ENCODE measurements around the gene TLX1.
"Not testable (repeated sequence)": the region's sequence is repeated elsewhere in the genome, so short reads cannot be mapped to it uniquely, and the experiment has no call there.

Gene TLX1

GRCh38 chr10:101154506-101154905 is 23.4 kb downstream of the TLX1 start:
- DNase-seq: not testable (repeated sequence)

DNA sequence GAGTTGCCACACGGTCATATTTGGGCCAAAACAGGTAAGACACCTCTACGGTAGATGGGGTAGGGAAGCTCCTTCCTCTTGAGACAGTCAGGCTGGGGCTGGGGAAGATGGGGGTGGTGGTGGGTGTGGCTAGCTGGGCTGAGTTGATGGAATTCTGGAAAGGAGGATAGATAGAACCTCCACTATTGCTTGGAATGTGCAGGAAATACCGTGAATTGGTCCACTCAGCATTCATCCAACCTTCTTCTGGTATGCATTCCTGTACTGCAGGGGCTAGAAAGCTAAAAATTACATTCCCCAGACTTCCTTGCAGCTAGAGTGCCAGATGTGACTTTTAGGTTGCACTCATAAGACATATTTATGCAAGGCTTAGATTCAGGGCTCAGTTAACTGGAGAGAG is 24.8 kb downstream of the TLX1 start:
- no peak for DNase-seq

DNA sequence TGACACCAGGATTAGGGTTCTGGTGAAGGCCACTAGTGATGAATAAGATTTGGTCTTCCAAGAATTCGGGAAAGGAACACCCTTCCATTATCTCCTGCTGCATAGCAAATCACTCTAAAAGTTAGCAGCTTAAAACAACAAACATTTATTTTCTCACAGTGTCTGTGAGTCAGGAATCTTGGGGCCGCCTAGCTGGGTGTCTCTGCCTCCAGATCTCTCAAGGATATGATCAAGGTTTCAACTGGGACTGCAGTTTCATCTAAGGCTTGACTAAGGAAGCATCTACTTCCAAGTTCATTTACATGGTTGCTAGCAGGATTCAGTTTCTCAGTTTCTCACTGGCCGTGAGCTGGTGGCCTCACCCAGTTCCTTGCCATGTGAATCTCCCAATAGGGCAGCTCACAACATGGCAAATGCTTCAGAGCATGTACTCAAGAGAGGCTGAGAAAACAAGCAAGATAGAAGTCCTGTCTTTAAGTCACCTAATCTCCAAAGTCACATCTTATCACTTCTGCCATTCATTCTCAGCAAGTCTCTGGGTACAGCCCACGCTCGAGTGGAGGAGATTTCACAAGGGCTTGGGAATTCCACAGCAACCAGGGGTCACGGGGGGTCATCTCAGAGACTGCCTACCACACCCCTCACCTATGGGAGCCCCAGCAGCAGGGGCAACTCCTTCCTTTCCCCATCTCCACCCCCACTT is 26.8 kb downstream of the TLX1 start:
- peak; percentile 58 for DNase-seq

GRCh38 chr10:101158459-101159058 is 27.5 kb downstream of the TLX1 start:
- peak; percentile 22 for DNase-seq

GRCh38 chr10:101161494-101162299 is 30.6 kb downstream of the TLX1 start:
- peak; percentile 84 for DNase-seq

DNA sequence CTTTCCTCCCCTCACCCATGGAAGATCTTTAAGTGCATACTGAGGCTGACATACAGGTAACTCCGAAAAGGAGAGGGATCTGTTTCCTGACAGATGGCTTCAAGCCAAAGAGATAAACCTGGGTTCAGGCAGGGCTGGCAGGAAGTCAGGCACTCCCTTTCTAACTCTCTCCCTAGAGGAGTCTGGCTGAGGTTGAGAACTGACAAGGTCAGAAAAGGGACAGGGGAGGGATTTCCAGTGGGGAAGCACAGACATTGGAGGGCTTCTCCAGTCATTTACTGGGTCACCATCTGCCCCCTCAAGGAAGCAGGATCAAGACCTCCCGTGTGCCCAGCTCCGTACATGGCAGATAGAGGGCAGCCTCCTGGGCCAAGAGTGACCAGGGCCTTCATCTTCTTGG is 31.6 kb downstream of the TLX1 start:
- no peak for DNase-seq

DNA sequence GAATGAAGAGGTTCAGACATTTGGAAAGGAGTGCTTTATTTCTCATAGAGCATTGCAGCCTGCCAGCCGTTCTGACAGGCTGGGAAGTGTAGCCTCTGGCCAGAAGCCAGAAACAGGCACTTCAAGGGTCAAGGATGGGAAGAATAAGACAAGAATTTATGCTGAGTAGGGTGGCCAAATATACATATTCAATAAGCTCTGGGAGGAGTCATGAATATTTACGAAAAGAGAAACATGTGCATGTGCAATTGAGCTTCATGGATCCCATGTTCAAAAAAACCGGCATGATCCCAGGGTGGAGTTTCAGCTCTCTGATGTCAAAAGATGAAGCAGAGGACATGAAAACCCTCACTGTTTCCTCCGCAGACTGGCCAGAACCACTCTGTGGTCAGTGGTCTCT is 32.9 kb downstream of the TLX1 start:
- DNase-seq: peak; percentile 55

DNA sequence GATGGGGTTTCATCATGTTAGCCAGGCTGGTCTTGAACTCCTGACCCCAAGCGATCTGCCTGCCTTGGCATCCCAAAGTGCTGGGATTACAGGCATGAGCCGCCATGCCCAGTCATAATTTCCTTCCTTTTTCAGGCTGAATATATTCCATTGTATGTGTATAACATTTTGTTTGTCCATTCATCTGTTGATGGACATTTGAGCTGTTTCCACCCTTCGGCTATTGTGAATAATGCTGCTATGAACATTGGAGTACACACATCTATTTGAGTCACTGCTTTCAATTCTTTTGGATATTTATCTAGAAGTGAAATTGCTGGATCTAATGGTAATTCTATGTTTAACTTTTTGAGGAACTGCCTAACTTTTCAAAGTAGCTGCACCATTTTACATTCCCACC is 34.6 kb downstream of the TLX1 start:
- DNase-seq: no peak

- DNase-seq: no peak
These were observed 35.3 kb downstream of the TLX1 start for GRCh38 chr10:101166430-101166829.

DNA sequence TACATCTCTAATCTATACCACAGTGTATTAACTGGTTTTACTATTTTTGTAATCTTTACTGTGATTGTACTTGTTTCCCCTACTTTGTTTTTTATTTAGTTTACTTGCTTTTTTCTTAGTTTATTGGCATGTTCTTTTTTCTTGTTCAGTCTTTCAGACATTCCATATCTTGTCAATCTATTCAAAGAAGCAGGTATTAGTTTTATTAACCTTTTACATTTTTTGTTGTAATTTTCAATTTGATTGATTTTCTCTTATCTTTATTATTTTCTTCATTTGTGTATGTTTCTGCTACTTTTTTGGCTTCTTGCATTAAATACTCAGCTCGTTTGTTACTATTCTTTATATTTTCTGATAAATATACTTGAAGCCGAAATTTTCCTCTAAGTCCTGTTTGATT is 41.6 kb downstream of the TLX1 start:
- no peak for DNase-seq

DNA sequence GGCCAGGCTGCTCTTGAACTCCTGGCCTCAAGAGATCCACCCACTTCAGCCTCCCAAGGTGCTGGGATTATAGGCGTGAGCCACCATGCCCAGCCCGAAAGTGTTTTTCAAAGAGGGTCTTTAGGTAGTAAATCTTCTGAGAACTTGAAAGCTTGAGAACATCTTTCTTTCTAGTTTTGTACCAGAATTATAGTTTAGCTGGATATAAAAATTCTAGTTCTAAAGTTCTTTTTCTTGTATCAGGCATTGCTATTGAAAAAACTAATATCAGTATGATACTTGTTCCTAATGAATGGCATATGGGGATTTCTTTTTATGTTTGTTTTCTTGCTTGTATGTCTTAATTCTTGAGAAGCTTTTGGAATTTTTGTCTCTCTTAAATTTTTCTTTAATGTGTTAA is 43.2 kb downstream of the TLX1 start:
- DNase-seq: no peak

- DNase-seq: no peak
These were observed 45.5 kb downstream of the TLX1 start for GRCh38 chr10:101176577-101176976.

DNA sequence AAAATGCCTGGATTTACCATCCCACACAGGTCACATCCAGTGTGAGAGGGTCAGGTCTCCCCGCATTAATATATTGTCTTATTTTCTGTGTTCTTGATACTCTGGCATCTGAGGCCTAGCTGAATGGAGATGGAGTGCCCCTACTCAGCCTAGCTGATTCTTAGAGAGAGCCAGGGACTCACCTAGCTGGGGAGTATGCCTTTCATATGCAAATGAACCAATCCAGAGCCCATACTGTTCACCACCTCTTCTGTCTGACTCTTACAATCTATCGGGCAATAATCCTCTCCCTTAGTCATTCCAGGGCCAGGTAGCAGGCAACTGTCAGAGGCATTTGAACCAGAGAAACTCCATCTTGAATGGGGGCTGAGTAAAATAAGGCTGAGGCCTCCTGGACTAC is 51.8 kb downstream of the TLX1 start:
- no peak for DNase-seq

DNA sequence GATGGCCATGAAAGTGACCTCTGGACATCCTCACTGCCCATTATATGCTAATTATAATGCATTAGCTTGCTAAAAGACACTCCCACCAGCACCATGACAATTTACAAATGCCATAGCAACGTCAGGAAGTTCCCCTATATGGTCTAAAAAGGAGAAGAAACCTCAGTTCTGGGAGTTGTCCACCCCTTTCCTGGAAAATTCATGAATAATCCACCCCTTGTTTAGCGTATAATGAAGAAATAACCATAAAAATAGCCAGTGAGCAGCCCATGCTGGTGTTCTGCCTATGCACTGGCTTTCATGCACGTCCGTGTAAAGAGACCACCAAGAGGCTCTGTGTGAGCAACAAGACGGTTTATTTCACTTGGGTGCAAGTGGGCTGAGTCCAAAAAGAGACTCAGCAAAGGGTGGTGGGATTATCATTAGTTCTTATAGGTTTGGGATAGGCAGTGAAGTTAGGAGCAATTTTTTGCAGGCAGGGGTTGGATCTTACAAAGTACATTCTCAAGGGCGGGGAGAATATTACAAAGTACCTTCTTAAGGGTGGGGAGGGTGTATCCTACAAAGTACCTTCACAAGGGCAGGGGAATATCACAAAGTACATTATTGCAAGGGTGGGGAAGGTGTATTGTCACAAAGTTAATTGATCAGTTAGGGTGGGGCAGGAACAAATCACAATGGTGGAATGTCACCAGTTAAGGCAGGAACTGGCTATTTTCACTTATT is 52.5 kb downstream of the TLX1 start:
- peak; percentile 20 for DNase-seq

Data from OCI-M1 (cell line).